GM21526 (cell line): ENCODE measurements around the gene SUSD4.

ENCODE experiments used
- ATAC-seq: cut with Tn5 transposase; IDR thresholded peaks from one replicate; pipeline ENCODE4 v1.9.1; 2021; ENCODE audit warnings: moderate library complexity; ENCODE audit not compliant: unreplicated experiment, low FRiP score

Gene SUSD4

GRCh38 chr1:223199094-223199647, 164.8 kb downstream of the SUSD4 start:
- no peak for ATAC-seq

- no peak for ATAC-seq
These were observed 165.4 kb downstream of the SUSD4 start for GRCh38 chr1:223198628-223198965.

GRCh38 chr1:223197923-223198627, 165.9 kb downstream of the SUSD4 start:
- ATAC-seq = no peak

- no peak for ATAC-seq
These were observed 173.9 kb downstream of the SUSD4 start for GRCh38 chr1:223189903-223190724.

- no peak for ATAC-seq
These were observed 174.5 kb downstream of the SUSD4 start for GRCh38 chr1:223189525-223189902.

- no peak for ATAC-seq
These were observed 175.2 kb downstream of the SUSD4 start for GRCh38 chr1:223188618-223189356.

- ATAC-seq = no peak
These were observed 177.2 kb downstream of the SUSD4 start for GRCh38 chr1:223186800-223187199.

- no peak for ATAC-seq
These were observed 180.6 kb downstream of the SUSD4 start for GRCh38 chr1:223183268-223183862.

- no peak for ATAC-seq
These were observed 183.2 kb downstream of the SUSD4 start for GRCh38 chr1:223180731-223181321.

GRCh38 chr1:223179786-223180185, 184.2 kb downstream of the SUSD4 start:
- ATAC-seq = no peak

- ATAC-seq = no peak
These were observed 184.7 kb downstream of the SUSD4 start for GRCh38 chr1:223179280-223179679.

- ATAC-seq = no peak
These were observed 186.3 kb downstream of the SUSD4 start for GRCh38 chr1:223177681-223178080.

- no peak for ATAC-seq
These were observed 187.5 kb downstream of the SUSD4 start for GRCh38 chr1:223176437-223176836.

GRCh38 chr1:223175633-223176032, 188.3 kb downstream of the SUSD4 start:
- no peak for ATAC-seq

GRCh38 chr1:223175032-223175431, 188.9 kb downstream of the SUSD4 start:
- ATAC-seq = no peak
